Measurements from ENCODE around the gene SERPINB13.

DNA sequence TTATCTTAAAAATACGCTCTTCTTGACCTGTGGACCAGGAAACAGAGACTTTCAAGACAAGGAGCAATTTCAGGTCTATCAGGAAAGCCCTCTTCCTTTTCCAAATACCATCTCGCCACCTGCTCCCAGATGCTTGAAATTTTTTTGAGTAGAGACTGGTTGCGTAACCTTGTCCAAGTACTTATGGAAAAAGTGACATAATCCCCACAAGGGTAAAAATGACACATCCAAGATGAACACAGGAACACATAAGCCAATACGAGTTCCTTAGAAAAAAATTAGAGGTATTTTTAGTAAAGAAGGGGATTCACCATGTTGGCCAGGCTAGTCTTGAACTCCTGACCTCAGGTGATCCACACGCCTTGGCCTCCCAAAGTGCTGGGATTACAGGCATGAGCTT lies 1.8 kb downstream of the SERPINB13 start:
- no peak for TF ChIP-seq GATA2 (IDR thresholded peaks at IDR 0.05; ENCODE audit: low read depth, low read length)
- no peak for TF ChIP-seq GATA3 (IDR thresholded peaks at IDR 0.05; ENCODE audit: low read depth, low read length)
